Measurements from ENCODE around the gene TRABD2A.
A peak's percentile ranks its signal among the peaks of the same experiment; 100 is the strongest.
"Not testable (repeated sequence)": the region's sequence is repeated elsewhere in the genome, so short reads cannot be mapped to it uniquely, and the experiment has no call there.

The TRABD2A gene

GRCh38 chr2:84880645-84881521, at the start of gene TRABD2A:
Gene TRABD2A (minus strand): TSS chr2:84881084. CDS start chr2:84881039, 45 bp downstream.
- DNase-seq: no peak

GRCh38 chr2:84927275-84927627, 46.4 kb upstream of the TRABD2A start:
- DNase-seq: no peak

- peak; percentile 93 for DNase-seq
Measured at GRCh38 chr2:84925724-84926376, 45.0 kb upstream of the TRABD2A start.

- no peak for DNase-seq
Measured at GRCh38 chr2:84925336-84925723, 44.4 kb upstream of the TRABD2A start.

GRCh38 chr2:84924173-84925106, 43.6 kb upstream of the TRABD2A start:
- peak; percentile 74 for DNase-seq

GRCh38 chr2:84923009-84923408, 42.1 kb upstream of the TRABD2A start:
- DNase-seq: no peak

- peak; percentile 98 for DNase-seq
Measured at GRCh38 chr2:84919885-84920580, 39.1 kb upstream of the TRABD2A start.

GRCh38 chr2:84918430-84918829, 37.5 kb upstream of the TRABD2A start:
- DNase-seq: no peak

- not testable (repeated sequence) for DNase-seq
Measured at GRCh38 chr2:84917821-84918220, 36.9 kb upstream of the TRABD2A start.

GRCh38 chr2:84915675-84916074, 34.8 kb upstream of the TRABD2A start:
- DNase-seq: not testable (repeated sequence)

GRCh38 chr2:84914334-84914733, 33.5 kb upstream of the TRABD2A start:
- no peak for DNase-seq

- no peak for DNase-seq
Measured at GRCh38 chr2:84912984-84913383, 32.1 kb upstream of the TRABD2A start.

- DNase-seq: no peak
Measured at GRCh38 chr2:84911135-84911678, 30.3 kb upstream of the TRABD2A start.

- no peak for DNase-seq
Measured at GRCh38 chr2:84908948-84909713, 28.2 kb upstream of the TRABD2A start.

- peak; percentile 92 for DNase-seq
Measured at GRCh38 chr2:84906900-84907714, 26.2 kb upstream of the TRABD2A start.

- peak; percentile 18 for DNase-seq
Measured at GRCh38 chr2:84906108-84906899, 25.4 kb upstream of the TRABD2A start.

- peak; percentile 92 for DNase-seq
Measured at GRCh38 chr2:84905181-84906107, 24.6 kb upstream of the TRABD2A start, which contains the start of gene TMSB10. Gene TMSB10 (plus strand): TSS chr2:84905656.

- peak; percentile 76 for DNase-seq
Measured at GRCh38 chr2:84904717-84905174, 23.9 kb upstream of the TRABD2A start.
